GM21825 (cell line): ENCODE data around the gene SH3PXD2B.
"Not testable (repeated sequence)": the region's sequence is repeated elsewhere in the genome, so short reads cannot be mapped to it uniquely, and the experiment has no call there.

Experiments used
- ATAC-seq: cut with Tn5 transposase; IDR thresholded peaks from one replicate; pipeline ENCODE4 v1.9.1; 2021; ENCODE audit warnings: mild to moderate bottlenecking, moderate library complexity; ENCODE audit not compliant: unreplicated experiment

Gene SH3PXD2B

DNA sequence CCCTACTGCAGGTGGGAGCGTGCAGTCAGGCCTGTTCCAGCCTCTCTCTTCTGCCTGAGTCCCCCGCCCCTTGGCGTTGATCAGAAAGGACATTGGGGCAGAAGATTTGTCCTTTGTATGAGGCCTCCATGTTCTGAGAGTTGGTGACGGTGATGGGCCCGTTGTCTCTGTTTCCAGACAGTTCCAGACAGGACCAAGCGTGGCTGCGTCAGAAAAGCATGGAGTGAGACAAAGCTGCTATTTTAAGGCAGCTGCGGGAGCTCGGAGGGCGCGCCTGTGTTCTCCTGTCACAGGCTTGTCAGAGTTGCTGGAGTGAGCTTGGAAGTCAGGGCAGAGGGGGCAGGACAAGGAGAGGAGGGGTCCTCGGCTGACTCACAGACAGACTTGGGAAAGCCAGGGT, 32.1 kb upstream of the SH3PXD2B start:
- no peak for ATAC-seq

DNA sequence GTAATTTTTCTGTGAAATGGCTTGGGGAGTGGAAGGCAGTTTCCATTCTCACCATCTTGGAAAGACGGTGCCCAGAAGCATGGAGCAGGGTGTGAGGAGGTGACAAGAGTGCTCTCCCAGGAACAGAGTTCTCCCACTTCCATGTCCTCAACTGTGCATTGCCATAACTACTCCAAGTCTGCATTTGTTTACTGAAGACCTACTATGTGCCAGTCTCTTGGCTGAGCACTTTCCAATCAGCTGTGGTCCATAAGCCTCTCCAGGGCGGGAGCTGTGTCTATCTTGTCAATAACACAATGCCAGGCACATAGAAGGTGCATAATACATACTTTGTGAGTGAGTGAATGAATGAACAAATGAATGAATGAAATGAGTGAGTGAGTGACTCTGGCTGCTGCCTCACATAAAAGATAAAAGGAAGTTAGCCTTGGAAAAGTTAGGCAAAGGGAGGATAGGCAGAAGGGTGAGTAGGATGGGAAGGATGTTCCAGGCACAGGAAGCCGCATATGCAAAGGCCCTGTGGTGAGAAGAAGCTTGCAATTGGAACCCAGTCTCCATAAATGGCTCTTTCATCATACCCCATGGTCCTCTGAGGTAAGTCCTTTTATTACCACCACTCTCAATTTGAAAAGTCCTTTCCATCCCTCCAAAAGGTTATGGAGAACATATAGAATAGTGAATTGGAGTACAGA, 31.3 kb upstream of the SH3PXD2B start:
- no peak for ATAC-seq

DNA sequence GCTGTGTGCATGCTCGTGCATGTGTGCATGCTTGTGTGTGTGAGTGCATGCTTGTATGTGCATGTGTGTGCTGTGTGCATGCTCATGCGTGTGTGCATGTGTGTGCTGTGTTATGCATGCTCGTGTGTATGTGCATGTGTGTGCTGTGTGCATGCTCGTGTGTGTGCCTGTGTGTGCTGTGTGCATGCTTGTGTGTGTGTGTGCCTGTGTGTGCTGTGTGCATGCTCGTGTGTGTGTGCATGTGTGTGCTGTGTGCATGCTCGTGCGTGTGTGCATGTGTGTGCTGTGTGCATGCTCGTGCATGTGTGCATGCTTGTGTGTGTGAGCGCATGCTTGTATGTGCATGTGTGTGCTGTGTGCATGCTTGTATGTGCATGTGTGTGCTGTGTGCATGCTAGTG, 30.3 kb upstream of the SH3PXD2B start:
- ATAC-seq, result no peak

DNA sequence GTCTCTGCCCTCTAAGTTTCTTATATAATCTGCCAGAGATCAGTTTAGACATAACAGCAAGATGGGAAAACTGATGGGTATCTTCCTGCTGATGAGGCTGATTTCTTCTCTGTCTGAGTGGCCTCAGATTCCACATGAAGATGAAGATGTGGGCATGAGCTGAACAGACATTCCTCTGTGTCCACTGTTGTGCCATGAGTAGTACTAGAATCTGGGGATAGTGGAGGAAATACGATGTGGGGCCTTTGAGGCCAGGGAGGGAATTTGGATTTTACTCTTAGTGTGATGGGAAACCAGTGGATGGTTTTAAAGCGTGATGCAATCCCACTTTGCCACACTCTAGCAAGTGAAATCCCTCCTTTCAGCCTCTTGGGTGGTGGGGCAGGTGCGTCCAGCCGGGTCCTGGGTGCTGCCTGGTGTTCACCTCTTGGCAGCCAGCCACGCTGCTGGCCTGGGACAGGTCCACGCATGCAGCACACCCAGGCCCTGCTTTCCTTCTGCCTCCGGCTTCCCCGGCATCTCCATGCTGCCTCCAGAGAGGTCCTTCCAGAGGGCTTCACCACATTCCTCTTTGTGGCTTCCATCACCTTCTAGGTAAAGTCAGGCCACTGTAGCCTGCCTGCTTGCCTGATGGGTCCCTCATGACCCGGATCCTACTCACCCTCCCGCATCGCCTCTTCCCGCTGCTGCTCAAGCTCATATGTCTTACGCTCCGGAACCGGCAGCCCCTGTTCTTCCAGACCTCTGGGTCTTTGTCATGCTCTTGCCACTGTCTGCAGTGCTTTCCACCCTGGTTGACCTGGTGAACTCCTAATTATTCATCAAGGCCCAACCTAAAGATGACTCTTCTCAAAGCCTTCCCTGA, 28.1 kb upstream of the SH3PXD2B start:
- ATAC-seq, result no peak

DNA sequence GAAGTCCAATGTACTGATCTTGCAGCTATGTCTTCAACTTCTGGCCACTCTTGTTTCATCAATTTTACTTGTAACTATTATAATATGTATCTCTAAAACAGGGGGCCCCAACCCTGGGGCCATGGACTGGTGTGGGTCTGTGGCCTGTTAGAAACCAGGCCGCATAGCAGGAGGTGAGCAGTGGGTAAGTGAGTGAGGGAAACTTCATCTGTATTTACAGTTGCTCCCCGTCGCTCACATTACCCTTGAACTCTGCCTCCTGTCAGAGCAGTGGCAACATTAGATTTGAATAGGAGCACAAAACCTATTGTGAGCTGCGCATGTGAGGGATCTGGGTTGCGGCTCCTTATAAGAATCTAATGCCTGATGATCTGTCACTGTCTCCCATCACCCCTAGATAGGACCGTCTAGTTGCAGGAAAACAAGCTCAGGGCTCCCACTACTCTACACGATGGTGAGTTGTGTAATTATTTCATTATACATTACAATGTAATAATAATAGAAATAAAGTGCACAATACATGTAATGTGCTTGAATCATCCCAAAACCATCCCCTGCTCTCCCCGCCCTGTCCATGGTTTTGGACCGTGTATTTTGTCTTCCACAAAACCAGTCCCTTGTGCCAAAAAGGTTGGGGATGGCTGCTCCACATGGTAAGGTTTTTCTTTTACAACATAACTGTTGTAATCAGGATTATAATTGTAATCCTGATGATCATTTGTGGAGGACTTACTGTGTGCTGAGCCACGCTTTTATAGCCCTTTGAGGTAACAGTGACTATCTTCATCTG, 26.9 kb upstream of the SH3PXD2B start:
- no peak for ATAC-seq

DNA sequence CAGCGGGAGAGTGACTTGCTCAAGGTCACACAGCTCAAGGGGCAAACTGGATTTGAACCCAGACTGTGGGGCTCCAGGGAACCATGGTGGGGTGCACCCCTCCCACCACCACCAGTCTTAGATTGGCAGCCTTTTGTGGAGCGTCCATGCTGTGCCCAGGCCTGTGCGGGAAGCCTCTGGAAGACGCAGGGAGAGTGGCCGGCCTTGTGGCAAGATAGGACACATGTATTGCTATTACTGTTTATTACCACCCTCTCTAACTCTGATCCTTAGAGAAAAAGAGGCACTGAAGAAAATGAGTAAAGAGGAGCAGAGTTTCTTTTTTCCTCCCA, 25.4 kb upstream of the SH3PXD2B start:
- ATAC-seq, result no peak

DNA sequence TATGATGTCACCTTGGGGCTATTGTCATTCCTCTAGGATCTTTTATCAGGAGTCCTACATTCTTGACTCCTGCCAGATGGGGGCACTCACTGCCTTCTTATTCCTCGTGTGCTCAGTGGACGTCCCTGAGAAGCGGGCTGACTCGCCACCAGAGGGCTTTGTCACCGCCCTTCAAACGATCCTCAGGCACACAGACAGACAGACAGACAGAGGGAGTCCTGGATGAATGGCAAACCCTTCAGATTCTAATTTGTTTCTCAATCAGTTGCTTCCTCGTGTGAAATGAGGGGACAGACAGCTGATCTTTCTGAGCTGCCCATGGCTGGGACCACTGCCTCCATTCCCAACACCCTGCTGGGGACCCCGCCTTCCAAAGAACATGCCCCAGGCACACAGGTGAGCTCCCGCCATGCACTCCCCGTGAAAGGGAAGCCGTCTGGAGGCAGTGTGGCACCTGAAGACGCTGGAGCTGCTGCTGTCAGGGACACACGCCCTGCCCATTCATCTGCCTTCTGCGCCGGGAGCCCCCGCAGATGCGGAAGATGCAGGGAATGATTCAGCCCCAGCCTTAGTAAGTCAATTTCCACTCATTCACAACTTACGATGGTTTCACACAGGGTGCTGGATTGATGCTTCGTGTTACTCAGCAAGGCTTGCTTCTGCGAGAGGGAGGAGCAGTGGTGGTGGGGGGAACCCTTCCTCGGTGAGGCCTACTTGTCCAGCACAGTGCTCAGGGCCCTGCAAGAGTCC, 24.9 kb upstream of the SH3PXD2B start:
- no peak for ATAC-seq

DNA sequence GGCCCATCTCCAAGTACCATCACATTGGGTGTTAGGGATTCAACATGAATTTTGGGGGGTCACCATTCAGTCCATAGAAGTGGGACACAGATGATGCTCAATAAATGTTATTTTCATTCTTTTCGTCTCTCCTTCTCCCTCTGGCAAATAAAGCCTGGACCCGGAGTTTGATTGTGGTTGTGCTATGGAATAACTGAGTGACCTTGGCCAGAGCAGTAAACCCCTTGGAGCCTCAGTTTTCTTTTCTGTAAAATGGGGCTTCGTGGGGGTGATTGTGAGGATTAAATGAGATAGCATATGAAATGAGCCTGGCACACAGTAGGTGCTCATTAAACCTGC, 24.3 kb upstream of the SH3PXD2B start:
- ATAC-seq, result not testable (repeated sequence)

DNA sequence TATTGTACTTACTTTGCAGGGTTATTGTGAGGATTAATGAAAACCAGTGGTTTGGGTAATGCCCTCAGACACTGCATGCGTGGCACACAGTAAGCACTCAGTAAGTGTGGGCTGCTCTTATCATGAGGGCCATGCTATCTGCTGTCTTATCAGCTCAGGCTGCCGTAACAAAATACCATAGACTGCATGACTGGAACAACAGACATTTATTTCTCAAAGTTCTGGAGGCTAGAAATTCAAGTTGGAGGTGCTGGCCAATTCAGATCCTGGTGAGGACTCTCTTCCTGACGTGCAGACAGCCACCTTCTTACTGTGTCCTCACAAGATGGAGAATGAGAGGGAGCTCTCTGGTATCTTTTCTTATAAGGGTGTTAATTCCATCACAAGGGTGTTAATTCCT, 23.9 kb upstream of the SH3PXD2B start:
- no peak for ATAC-seq

DNA sequence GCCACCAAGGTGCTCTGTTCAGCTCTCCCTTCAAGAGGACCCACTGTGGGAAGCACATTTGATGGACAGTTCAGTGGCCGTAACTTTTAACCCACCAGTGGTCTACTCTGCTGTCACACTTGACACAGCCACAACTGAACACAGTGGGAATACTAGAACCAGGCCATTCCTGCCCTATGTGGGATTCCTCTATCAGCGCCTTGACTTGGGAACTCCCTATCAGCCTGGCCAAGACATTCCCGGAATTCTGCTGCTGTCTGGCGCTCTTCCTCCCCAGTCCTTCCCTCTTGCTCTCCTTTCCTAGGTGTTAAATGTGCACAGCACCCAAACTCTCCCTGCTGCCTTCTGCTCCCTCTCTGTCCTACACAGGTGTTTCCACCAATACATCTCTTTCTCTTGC, 23.1 kb upstream of the SH3PXD2B start:
- no peak for ATAC-seq

DNA sequence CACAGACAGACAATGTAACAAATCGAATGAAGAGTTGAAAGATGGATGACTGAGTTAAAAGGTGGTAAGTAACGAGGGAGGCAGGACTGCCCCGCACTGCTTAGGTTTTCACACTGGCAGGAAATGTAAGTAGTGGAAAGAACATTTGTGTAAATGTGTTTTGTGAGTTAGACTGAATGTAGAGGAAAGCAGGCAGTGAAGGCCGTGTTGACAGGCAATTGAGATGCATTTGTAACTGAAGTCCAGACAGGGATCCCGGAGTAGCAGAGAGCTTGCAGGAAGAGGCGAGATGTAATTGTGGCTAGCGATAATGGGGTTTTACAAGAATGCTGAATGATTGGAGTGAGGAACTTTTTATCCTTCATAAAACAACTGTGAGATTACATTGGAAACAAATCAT, 20.0 kb upstream of the SH3PXD2B start:
- no peak for ATAC-seq

DNA sequence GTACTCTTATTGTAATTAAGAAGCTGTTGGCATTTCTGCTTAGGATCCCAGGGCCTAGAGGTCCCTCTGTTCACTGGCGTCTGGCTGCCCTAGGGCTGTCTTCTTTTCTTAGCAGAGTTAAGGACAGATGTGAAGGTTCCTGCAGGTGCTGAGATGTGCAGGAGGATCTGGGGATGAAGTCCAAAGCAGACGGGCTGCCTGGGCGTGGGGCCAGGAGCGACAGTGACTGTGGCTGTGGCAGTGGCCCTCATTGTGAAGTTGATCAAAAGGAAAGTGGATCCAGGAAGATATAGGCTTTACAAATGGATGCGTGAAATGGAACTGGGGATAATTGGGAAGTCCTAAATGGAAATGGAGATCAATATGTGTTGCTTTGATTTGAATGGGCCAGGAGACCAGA, 19.1 kb upstream of the SH3PXD2B start:
- ATAC-seq, result no peak

DNA sequence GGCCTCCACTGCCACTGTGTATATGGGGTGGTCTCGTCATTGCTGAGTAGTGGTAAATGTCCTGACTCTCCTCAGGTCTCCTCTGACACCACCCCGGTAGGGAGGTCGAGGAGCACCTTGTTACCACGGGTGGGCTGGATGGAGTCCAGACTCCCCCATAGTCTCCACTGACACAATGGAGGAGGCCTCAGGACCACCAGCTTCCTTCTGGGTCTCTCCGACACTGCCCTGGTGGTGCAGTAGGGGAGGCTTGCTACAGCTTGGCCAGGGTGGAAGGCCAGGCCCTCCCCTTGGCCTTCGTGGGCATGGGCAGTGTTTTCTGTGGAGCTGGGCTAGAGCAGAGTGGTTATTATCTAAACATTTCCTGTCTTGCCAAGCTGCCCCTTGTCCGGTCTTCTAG, 15.4 kb upstream of the SH3PXD2B start:
- ATAC-seq, result no peak

DNA sequence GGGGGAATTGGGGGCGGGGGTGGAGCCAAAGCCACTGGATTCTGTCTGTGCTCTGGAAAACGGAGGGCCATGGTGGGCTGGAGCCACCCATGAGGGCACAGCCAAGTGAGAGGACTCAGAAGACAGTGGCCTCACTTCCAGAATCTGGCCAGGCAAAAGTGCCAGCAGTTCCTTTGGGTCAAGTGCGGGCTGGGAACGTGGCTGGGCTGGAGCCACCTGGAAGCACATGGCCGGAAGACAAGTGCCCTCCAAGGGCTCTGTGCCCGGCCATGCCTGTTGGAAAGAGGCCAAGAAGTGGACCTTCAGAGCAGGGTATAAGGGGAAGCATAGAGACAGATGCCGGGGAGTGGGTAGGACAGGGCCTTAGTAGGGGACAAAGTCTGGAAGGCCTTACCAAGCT, 11.7 kb upstream of the SH3PXD2B start:
- no peak for ATAC-seq

DNA sequence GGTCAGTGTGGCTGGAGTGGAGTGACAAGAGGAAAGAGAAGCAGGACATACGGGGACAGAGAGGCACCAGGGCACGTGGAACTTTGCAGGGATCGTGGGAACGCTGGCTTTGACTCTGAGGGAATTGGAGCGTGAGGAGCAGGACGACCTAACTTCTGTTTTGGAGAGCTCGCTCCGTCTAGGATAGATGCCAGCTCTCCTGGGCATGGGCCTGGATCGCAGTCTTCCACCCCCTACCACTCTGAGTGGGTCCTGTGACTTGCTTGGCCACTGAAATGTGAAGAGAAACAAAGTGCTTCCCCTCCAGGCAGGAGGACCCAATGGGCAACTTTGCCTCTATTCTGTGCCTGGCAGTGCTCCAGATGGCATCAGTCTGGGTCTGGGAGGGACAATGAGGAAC, 8.7 kb upstream of the SH3PXD2B start:
- no peak for ATAC-seq

DNA sequence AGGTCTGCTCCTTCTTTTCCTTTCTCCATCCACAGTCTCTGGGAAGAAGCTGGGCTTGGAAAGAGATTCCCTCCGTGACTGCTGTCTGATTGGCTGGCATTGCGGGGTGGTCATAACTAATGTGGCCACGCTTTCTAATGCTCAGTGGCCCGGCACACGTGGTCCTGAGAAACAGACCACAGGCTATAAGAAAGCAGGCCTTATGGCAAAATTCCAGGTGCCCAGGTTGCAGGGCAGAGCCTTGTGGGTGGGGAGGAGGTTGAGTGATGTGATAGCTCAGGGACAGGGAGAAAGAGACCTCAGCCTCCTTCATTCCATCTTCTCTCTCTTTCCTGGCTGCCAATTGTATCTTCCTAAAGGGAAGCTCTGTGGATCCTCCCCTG, 5.4 kb upstream of the SH3PXD2B start:
- ATAC-seq, result no peak

DNA sequence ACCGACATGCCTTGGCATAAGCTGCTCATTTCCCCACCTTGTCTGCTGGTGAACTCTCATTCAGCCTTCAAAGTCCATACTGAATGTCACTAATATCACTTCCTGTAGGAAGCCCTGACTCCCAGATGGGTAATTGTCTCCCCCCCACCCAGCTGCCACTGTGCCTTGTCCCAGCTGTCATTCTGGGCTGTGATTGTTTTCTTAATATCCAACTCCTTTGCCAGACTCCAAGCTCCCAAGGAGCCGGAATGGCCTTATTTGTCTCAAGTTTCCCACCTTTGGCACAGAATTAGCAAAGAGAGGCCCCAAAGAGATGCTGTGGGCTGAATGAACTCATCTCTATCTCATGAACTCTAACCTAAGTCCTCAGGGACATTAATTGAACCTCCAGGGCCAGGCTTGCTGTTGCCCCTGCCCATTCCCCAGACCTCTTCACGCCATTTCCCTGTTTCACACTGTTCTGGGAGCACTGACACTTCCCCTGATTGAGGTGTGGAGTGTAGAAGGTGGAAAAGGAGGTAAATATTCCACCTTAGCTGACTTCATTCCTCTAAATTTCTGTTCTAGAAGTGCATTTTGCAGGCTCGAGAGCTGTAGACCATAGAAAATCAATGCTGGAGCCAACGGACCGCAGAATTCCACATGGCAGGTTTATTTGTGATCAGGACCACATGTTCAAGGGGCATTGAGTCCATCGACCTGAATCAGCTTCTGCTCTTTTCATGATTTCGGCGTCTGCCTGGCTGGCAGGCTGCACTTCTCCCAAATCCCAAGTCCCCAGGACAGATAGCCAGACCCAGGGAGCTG, 4.9 kb upstream of the SH3PXD2B start:
- ATAC-seq, result no peak

DNA sequence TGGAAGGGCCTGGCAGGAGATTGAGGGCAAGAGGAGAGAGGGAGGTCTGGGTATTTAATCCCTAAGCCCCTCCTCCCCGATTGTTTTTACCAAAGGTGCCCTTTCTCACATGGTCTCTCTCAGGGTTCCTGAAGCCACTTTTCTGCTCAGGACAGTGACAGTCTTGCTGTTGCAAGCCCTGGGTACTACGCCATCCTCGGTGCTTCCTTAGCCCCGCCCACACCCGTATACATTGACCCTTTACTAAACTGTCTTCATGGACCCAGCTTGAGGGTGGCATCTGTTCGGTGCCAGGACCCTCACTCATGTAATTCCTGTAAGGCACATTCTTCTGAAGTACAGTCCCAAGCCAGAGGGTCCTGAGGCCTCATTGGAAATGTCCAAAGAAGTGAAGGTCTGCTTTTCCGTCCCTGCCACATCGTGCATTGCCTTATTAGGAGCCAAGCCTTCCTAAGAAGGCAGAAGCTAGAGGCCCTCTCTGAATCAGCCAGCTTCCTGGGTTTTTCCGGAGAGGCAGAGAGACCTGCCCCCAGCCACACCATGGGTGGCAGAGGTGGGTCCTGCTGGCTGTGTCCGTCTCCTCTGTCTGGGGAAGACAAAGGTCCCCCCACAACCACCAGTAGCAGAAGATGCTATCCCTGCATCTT, 1.9 kb upstream of the SH3PXD2B start:
- no peak for ATAC-seq

DNA sequence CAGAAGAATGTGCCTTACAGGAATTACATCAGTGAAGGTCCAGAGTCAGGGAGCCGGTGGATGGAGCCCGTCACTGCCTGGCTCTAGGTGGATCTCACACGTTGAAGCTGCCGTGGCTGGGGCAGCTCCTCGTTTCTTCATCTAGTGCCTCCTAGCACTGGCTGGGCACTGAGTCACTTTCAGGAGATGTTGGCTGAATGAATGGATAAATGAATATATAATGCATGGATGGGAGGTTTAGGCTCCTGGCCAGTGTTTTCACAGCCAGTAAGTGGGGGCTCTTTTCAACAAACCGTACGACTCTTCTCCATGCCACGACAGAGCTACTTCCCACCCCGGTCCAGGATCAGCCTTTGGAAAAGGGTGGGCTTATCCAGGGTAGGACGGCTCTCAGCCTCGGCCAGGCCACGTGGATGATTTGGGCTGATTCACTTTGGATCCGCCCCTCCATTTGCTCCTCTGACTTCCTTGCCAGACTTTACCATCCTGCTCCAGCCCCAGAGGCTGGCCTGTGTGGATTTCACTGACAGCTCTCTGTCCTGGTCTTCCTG, 1.3 kb upstream of the SH3PXD2B start:
- ATAC-seq, result no peak

DNA sequence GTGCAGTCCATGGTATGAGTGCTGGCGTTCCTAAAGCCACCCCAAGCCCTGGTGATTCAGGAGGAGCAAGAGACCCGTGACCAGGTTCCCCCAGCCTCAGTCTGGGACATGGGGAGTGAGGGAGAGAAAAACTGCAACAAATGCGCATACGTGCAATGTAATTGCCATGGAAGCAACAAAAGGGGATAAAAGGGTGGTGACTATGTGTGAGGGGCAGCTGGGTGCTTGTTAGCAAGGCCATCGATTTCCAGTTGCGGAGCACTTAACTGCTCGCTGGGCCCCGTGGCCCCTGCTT, 709 bp upstream of the SH3PXD2B start:
- no peak for ATAC-seq
